ENCODE results near the gene SEMA3D. TPM values are rescaled to one million over a fixed set of nuclear protein-coding genes. Genes with fewer than 3 reads are reported as not detected.

The SEMA3D gene
- total RNA-seq, 2 donors from 2014 or later, result 10.7 to 16.5 TPM

GRCh38 chr7:85186083-85186520, 754 bp downstream of the SEMA3D start:
- Histone ChIP-seq H3K4me1 (replicated peaks) (no peaks in the 10 kb centered on the region), H3K27me3 (replicated peaks; ENCODE audit: insufficient read depth) (no peaks in the 10 kb centered on the region), H3K4me3 (peak overlapping the region; percentile 43), H3K9me3 (no peaks in the 10 kb centered on the region), H3K36me3 (no peaks in the 10 kb centered on the region), H3K27ac (peak overlapping the region; percentile 64 to 68)
- WGBS, result 1% methylated on average over 18 of the region's 28 CpGs
- TF ChIP-seq CTCF (IDR thresholded peaks at IDR 0.05), result no peak
- TF ChIP-seq POLR2A (IDR thresholded peaks at IDR 0.05), result no peak
- no peak for TF ChIP-seq POLR2AphosphoS5 (IDR thresholded peaks at IDR 0.05)
- intact Hi-C loops (cut with DNase I), result loop anchor here (5.0 to 10.0 kb wide), 2 partner anchors 151 to 366 kb away; no protein-coding TSS in a partner anchor
- peak; percentile 26 for DNase-seq (ENCODE audit: low spot score)

- WGBS, result 2% methylated on average over 39 of the region's 39 CpGs
- intact Hi-C loops (cut with DNase I), result loop anchor here (5.0 to 10.0 kb wide), 2 partner anchors 151 to 367 kb away; no protein-coding TSS in a partner anchor
- no peaks in the 10 kb centered on the region for H3K36me3 ChIP-seq
- peak overlapping the region; percentile 43 for H3K4me3 ChIP-seq
- peak overlapping the region; percentile 64 to 68 for H3K27ac ChIP-seq
- H3K4me1 ChIP-seq (replicated peaks), result no peaks in the 10 kb centered on the region
- no peaks in the 10 kb centered on the region for H3K27me3 ChIP-seq (replicated peaks; ENCODE audit: insufficient read depth)
- DNase-seq (ENCODE audit: low spot score), result peak; percentile 23
- TF ChIP-seq POLR2A (IDR thresholded peaks at IDR 0.05) (no peak), CTCF (IDR thresholded peaks at IDR 0.05) (peak in 1 of 4 experiments; percentile 17), POLR2AphosphoS5 (IDR thresholded peaks at IDR 0.05) (no peak)
- no peaks in the 10 kb centered on the region for H3K9me3 ChIP-seq
These were observed 1.3 kb downstream of the SEMA3D start for GRCh38 chr7:85185424-85186082.

- Histone ChIP-seq H3K4me3 (peak overlapping the region; percentile 43), H3K27ac (peak overlapping the region; percentile 64 to 68), H3K4me1 (replicated peaks) (no peaks in the 10 kb centered on the region), H3K36me3 (no peaks in the 10 kb centered on the region), H3K9me3 (no peaks in the 10 kb centered on the region), H3K27me3 (replicated peaks; ENCODE audit: insufficient read depth) (no peaks in the 10 kb centered on the region)
- TF ChIP-seq POLR2A (IDR thresholded peaks at IDR 0.05) (no peak), POLR2AphosphoS5 (IDR thresholded peaks at IDR 0.05) (no peak), CTCF (IDR thresholded peaks at IDR 0.05) (no peak)
- 30% methylated on average over 21 of the region's 21 CpGs for WGBS
- no peak for DNase-seq (ENCODE audit: low spot score)
- intact Hi-C loops (cut with DNase I), result loop anchor here (5.0 to 10.0 kb wide), 2 partner anchors 150 to 367 kb away; no protein-coding TSS in a partner anchor
These were observed 2.0 kb downstream of the SEMA3D start for GRCh38 chr7:85184599-85185423.

- no peak for TF ChIP-seq CTCF (IDR thresholded peaks at IDR 0.05)
- no peak for TF ChIP-seq POLR2A (IDR thresholded peaks at IDR 0.05)
- TF ChIP-seq POLR2AphosphoS5 (IDR thresholded peaks at IDR 0.05), result no peak
- no peaks in the 10 kb centered on the region for H3K36me3 ChIP-seq
- no peak overlapping the region for H3K27ac ChIP-seq
- no peaks in the 10 kb centered on the region for H3K4me1 ChIP-seq (replicated peaks)
- intact Hi-C loops (cut with DNase I), result loop anchor here (10.0 kb wide), 1 partner anchor 148 kb away; no protein-coding TSS in a partner anchor
- H3K4me3 ChIP-seq, result no peak overlapping the region
- H3K9me3 ChIP-seq, result no peaks in the 10 kb centered on the region
- 82% methylated on average over 3 of the region's 3 CpGs for WGBS
- no peaks in the 10 kb centered on the region for H3K27me3 ChIP-seq (replicated peaks; ENCODE audit: insufficient read depth)
- DNase-seq (ENCODE audit: low spot score), result no peak
These were observed 3.6 kb downstream of the SEMA3D start for GRCh38 chr7:85183296-85183695.

Data from prostate gland (tissue), 2 donors.